SIG-M5 treated with dmso at 0.1 percent for 504 hours (cell line): ENCODE measurements around the gene RASSF4.
"Not testable (repeated sequence)": the region's sequence is repeated elsewhere in the genome, so short reads cannot be mapped to it uniquely, and the experiment has no call there.

Source experiments
- DNase-seq: peaks from one replicate; lab custom pipeline; 2025; ENCODE audit not compliant: unreplicated experiment; lab: John Stamatoyannopoulos, UW

The RASSF4 gene

GRCh38 chr10:45001381-45002148 lies 42.0 kb downstream of the RASSF4 start:
- DNase-seq = peak; percentile 53

- DNase-seq = no peak
Observed at GRCh38 chr10:45003432-45004000, 43.9 kb downstream of the RASSF4 start.

GRCh38 chr10:45004661-45005060 lies 45.1 kb downstream of the RASSF4 start:
- DNase-seq = no peak

GRCh38 chr10:45005284-45005683 lies 45.7 kb downstream of the RASSF4 start:
- DNase-seq = no peak

- peak; percentile 31 for DNase-seq
Observed at GRCh38 chr10:45006276-45007030, 46.9 kb downstream of the RASSF4 start.

- peak; percentile 90 for DNase-seq
Observed at GRCh38 chr10:45008524-45009161, 49.0 kb downstream of the RASSF4 start.

GRCh38 chr10:45014557-45014956 lies 55.0 kb downstream of the RASSF4 start:
- not testable (repeated sequence) for DNase-seq

GRCh38 chr10:45015590-45015989 lies 56.0 kb downstream of the RASSF4 start:
- no peak for DNase-seq

- no peak for DNase-seq
Observed at GRCh38 chr10:45023426-45023825, 63.8 kb downstream of the RASSF4 start.

- DNase-seq = no peak
Observed at GRCh38 chr10:45034301-45034700, 74.7 kb downstream of the RASSF4 start.

GRCh38 chr10:45035673-45036072 lies 76.1 kb downstream of the RASSF4 start:
- DNase-seq = no peak

- no peak for DNase-seq
Observed at GRCh38 chr10:45040921-45041542, 81.4 kb downstream of the RASSF4 start.

- no peak for DNase-seq
Observed at GRCh38 chr10:45044290-45044689, 84.7 kb downstream of the RASSF4 start.
